Spleen (tissue), 11 donors: ENCODE results near the gene EPHA5. TPM values are rescaled to one million over a fixed set of nuclear protein-coding genes. Genes with fewer than 3 reads are reported as not detected.

ENCODE experiments used
- DNase-seq: peaks from one replicate; pipeline ENCODE4 v3.0.0-alpha.2; 2020
- H3K27ac ChIP-seq, 8 donors: fragments of 200-600 bp; sonication (generic) in 7 of 8; 1 replicate in 4 of 8; 2 replicates in 4 of 8; pipeline versions ENCODE4 v1.5.0 to v1.8.0; 2016 to 2021; ENCODE audit warnings: inconsistent platforms in 4 of 8, mild to moderate bottlenecking in 4 of 8, moderate library complexity in 1 of 8
- H3K27me3 ChIP-seq, 7 donors: fragments of 200-600 bp; sonication (generic) in 6 of 7; replicated peaks in 1 of 7; 1 replicate in 4 of 7; 2 replicates in 3 of 7; pipeline versions ENCODE4 v1.5.0 to v1.8.0; 2016 to 2021; ENCODE audit warnings: inconsistent platforms in 3 of 7, mild to moderate bottlenecking in 1 of 7
- H3K36me3 ChIP-seq, 6 donors: fragments of 200-600 bp; sonication (generic) in 5 of 6; 1 replicate in 4 of 6; 2 replicates in 2 of 6; pipeline versions ENCODE4 v1.5.0 to v1.8.0; 2016 to 2021; ENCODE audit warnings: inconsistent platforms in 2 of 6
- H3K4me1 ChIP-seq, 6 donors: fragments of 200-600 bp; sonication (generic) in 5 of 6; 1 replicate in 3 of 6; 2 replicates in 3 of 6; pipeline versions ENCODE4 v1.5.0 to v1.8.0; 2016 to 2021; ENCODE audit warnings: inconsistent platforms in 3 of 6
- H3K4me3 ChIP-seq, 8 donors: fragments of 200-600 bp; sonication (generic) in 7 of 8; 1 replicate in 4 of 8; 2 replicates in 4 of 8; pipeline versions ENCODE4 v1.5.0 to v1.8.0; 2016 to 2021; ENCODE audit warnings: inconsistent platforms in 4 of 8, mild to moderate bottlenecking in 4 of 8, moderate library complexity in 2 of 8
- H3K9me3 ChIP-seq, 8 donors: fragments of 200-600 bp; sonication (generic) in 7 of 8; 1 replicate in 4 of 8; 2 replicates in 4 of 8; pipeline versions ENCODE4 v1.5.0 to v1.8.0; 2016 to 2021; ENCODE audit warnings: inconsistent platforms in 4 of 8
- CTCF ChIP-seq, 11 experiments: fragments of 200-600 bp in 7 of 11; fragments of 450-650 bp in 4 of 11; sonication (generic) in 4 of 11; IDR thresholded peaks in 8 of 11; conservative IDR thresholded peaks in 3 of 11; 1 replicate in 7 of 11; 2 replicates in 4 of 11; pipeline versions ENCODE4 v1.4.0 to v1.8.0; 2016 to 2021; ENCODE audit warnings: antibody characterized with exemption in 11 of 11, inconsistent platforms in 4 of 11, mild to moderate bottlenecking in 1 of 11
- POLR2A ChIP-seq, 3 donors: fragments of 450-650 bp; IDR thresholded peaks; one replicate each; pipeline ENCODE4 v1.5.1; 2017; ENCODE audit warnings: antibody characterized with exemption in 3 of 3, mild to moderate bottlenecking in 1 of 3
- POLR2AphosphoS5 ChIP-seq, 3 donors: sonication (generic); formaldehyde crosslinking; IDR thresholded peaks; one replicate each; pipeline ENCODE4 v1.5.1; 2017; ENCODE audit warnings: antibody characterized with exemption in 3 of 3
- WGBS, 5 donors: extraction: QIAGEN DNeasy Blood & Tissue Kit in 3 of 5; methylation state at CpG; one replicate each; pipeline versions ENCODE4 v1.1.5 to v1.1.7; 2013 to 2018; 5-methylcytosine and 5-hydroxymethylcytosine counted together
- intact Hi-C: fragments of 100-400 bp; cut with DNase I; formaldehyde crosslinking; loops from one replicate; pipeline ENCODE4 v1.15.0; 2023; ENCODE audit warnings: low total_unique reads
- polyA plus RNA-seq, 3 donors: library from polyadenylated mRNA; stranded (reverse); fragments of 200-250 nt; gene quantifications; one replicate each; pipeline ENCODE4 v1.2.1, GENCODE V29; 2013
- total RNA-seq, 7 donors: library from RNA; depleted of rRNA in 3 of 7; stranded (reverse); fragments of >200 nt in 3 of 7; fragmentation: NEBNext Ultra II Directional in 4 of 7; extraction: Animal tissue kit (Norgen Biotek cat#: 25700) in 4 of 7; gene quantifications; one replicate each; pipeline versions ENCODE4 v1.1.0 to v1.2.1, GENCODE V29; 2016 to 2021
- donor health status: healthy with polysubstance abuse.
- donor health status: DM: no; HTN: no; CAD: no; lungs with moderate emphysema.
- donor health status: DM: no; HTN: no; CAD: no.
- donor health status: Bipolar disorder and iron deficiency.
- donor health status: healthy.
- donor health status: DM: no; HTN: no; CAD: no.
- donor health status: DM: yes; HTN: yes; CAD: no.

EPHA5 gene
- total and polyA plus RNA-seq, 10 donors, result 0.02 to 0.93 (median 0.42) TPM

GRCh38 chr4:65386927-65387326 is 283.4 kb downstream of the EPHA5 start:
- intact Hi-C loops, result no loop called here
- Histone ChIP-seq H3K36me3 (no peaks in the 10 kb centered on the region), H3K27ac (no peak overlapping the region), H3K9me3 (peaks cover 0 to 12% (median 0%) of the 10 kb centered on the region in 8 donors), H3K4me3 (no peak overlapping the region), H3K4me1 (no peaks in the 10 kb centered on the region), H3K27me3 (no peaks in the 10 kb centered on the region)
- no peak for DNase-seq
- TF ChIP-seq CTCF (IDR thresholded peaks at IDR 0.05 in 8 of 11, conservative IDR thresholded peaks at IDR 0.05 in 3 of 11) (no peak), POLR2A (IDR thresholded peaks at IDR 0.05) (no peak), POLR2AphosphoS5 (IDR thresholded peaks at IDR 0.05) (no peak)
- 72 to 85% (median 78%) methylated on average over 5 of the region's 5 CpGs for WGBS, 5 donors

- TF ChIP-seq CTCF (IDR thresholded peaks at IDR 0.05 in 8 of 11, conservative IDR thresholded peaks at IDR 0.05 in 3 of 11), result no peak
- no peak for TF ChIP-seq POLR2A (IDR thresholded peaks at IDR 0.05)
- TF ChIP-seq POLR2AphosphoS5 (IDR thresholded peaks at IDR 0.05), result no peak
- intact Hi-C loops, result no loop called here
- WGBS, 5 donors, result 81 to 89% (median 86%) methylated on average over 6 of the region's 6 CpGs
These were observed 286.5 kb downstream of the EPHA5 start for GRCh38 chr4:65383589-65384305.

GRCh38 chr4:65381648-65382047 is 288.6 kb downstream of the EPHA5 start:
- H3K4me1 ChIP-seq, result no peaks in the 10 kb centered on the region
- TF ChIP-seq CTCF (IDR thresholded peaks at IDR 0.05 in 8 of 11, conservative IDR thresholded peaks at IDR 0.05 in 3 of 11) (no peak), POLR2A (IDR thresholded peaks at IDR 0.05) (no peak)
- DNase-seq, result no peak
- no peak overlapping the region for H3K4me3 ChIP-seq
- H3K27ac ChIP-seq, result no peak overlapping the region
- intact Hi-C loops, result no loop called here
- no peaks in the 10 kb centered on the region for H3K9me3 ChIP-seq
- H3K36me3 ChIP-seq, result no peaks in the 10 kb centered on the region
- no peaks in the 10 kb centered on the region for H3K27me3 ChIP-seq
- WGBS, 5 donors, result 0 to 95% (median 47%) methylated on average over 1 of the region's 1 CpG

More at GRCh38 chr4:65383589-65384305, 286.5 kb downstream of the EPHA5 start:
- Histone ChIP-seq H3K27me3 (no peaks in the 10 kb centered on the region), H3K27ac (no peak overlapping the region), H3K36me3 (no peaks in the 10 kb centered on the region), H3K9me3 (peaks cover 0 to 3% (median 0%) of the 10 kb centered on the region in 8 donors), H3K4me1 (no peaks in the 10 kb centered on the region), H3K4me3 (no peak overlapping the region)
- DNase-seq, result no peak

- H3K9me3 ChIP-seq, result no peaks in the 10 kb centered on the region
- H3K27me3 ChIP-seq, result no peaks in the 10 kb centered on the region
- 83 to 90% (median 88%) methylated on average over 3 of the region's 3 CpGs for WGBS, 5 donors
- no peak for TF ChIP-seq POLR2A (IDR thresholded peaks at IDR 0.05)
- TF ChIP-seq POLR2AphosphoS5 (IDR thresholded peaks at IDR 0.05), result no peak
- TF ChIP-seq CTCF (IDR thresholded peaks at IDR 0.05 in 8 of 11, conservative IDR thresholded peaks at IDR 0.05 in 3 of 11), result no peak
- intact Hi-C loops, result no loop called here
- H3K36me3 ChIP-seq, result no peaks in the 10 kb centered on the region
- no peaks in the 10 kb centered on the region for H3K4me1 ChIP-seq
- DNase-seq, result no peak
- H3K27ac ChIP-seq, result no peak overlapping the region
- no peak overlapping the region for H3K4me3 ChIP-seq
These were observed 299.6 kb downstream of the EPHA5 start for GRCh38 chr4:65370709-65371108.
